Measurements from ENCODE around the gene GCSAML. TPM values are rescaled to one million over a fixed set of nuclear protein-coding genes. Genes with fewer than 3 reads are reported as not detected.
"Not testable (repeated sequence)": the region's sequence is repeated elsewhere in the genome, so short reads cannot be mapped to it uniquely, and the experiment has no call there.

GCSAML gene
- total RNA-seq (under 1 TPM; 0.11 to 0.20 TPM), polyA plus RNA-seq (not detected)

DNA sequence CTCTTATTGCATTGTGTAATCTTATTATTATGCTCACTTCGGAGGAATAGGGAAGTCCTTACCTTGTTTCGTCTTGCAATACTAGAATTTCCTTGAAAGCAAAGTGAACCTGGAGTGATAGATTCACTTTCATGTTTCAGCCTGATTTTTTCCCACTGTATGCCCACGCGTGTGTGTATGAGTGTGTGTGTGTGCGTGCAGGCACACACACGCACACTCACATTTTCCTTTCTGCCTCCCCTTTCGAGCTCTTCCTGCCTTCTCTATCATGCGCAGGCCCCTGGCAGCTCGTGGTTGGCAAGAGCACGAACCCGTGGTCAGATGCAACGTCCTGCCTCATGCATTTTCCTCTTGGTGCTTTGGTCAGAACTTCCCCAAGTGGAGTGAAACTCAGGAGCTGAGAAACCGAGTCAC is at the start of gene GCSAML:
GCSAML (plus strand) TSS at position 366 of the 414 bp plus-strand sequence. CDS start 58 bp downstream, outside the sequence.
- Histone ChIP-seq H3K4me3 (ENCODE audit: low read length) (no peak within 1 kb of the TSS), H3K4me1 (ENCODE audit: insufficient read depth, low read length) (no peaks in the 10 kb centered on the region), H3K36me3 (ENCODE audit: insufficient read depth, low read length) (no peaks in the 10 kb centered on the region), H3K9me3 (ENCODE audit: low read length) (no peaks in the 10 kb centered on the region), H3K27me3 (ENCODE audit: insufficient read depth, low read length, poor library complexity, severe bottlenecking) (no peaks in the 10 kb centered on the region), H3K27ac (ENCODE audit: low read depth, low read length) (no peak within 1 kb of the TSS)
- Mint-ChIP-seq H3K36me3 (no peaks in the 10 kb centered on the region), H3K4me1 (peaks cover 9 to 12% (median 10%) of the 10 kb centered on the region in 3 donors), H3K4me3 (peak within 1 kb of the TSS in 1 of 7 donors; percentile 26), H3K9me3 (peaks cover 0 to 2% (median 0%) of the 10 kb centered on the region in 5 donors), H3K27ac (no peak within 1 kb of the TSS), H3K27me3 (peaks cover 18 to 22% of the 10 kb centered on the region in 2 donors)
- POLR2A ChIA-PET: no interaction called here
- DNase-seq: no peak
- CTCF ChIA-PET: no interaction called here

DNA sequence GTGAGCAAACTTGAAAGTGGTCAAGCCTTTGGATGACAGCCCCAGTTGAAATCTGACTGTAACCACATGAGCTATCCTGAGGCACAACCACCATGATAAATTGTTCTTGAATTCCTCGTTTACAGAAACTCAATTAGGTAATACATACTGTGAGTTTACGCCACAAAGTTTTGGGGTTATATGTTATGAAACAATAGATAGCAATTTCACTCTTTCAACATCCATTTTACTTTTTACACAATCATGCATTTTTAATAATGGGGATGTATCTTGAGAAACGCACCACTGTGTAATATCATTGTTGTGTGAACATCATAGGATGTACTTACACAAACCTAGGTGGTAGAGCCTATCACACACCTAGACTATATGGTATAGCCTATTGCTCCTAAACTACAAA is 48.1 kb upstream of the GCSAML start:
- DNase-seq: no peak
- Mint-ChIP-seq H3K4me1 (no peaks in the 10 kb centered on the region), H3K27me3 (peaks cover 13 to 16% of the 10 kb centered on the region in 2 donors), H3K4me3 (no peak overlapping the region), H3K27ac (no peak overlapping the region), H3K36me3 (no peaks in the 10 kb centered on the region), H3K9me3 (no peaks in the 10 kb centered on the region)
- Histone ChIP-seq H3K27ac (ENCODE audit: low read depth, low read length) (no peak overlapping the region), H3K4me1 (ENCODE audit: insufficient read depth, low read length) (no peaks in the 10 kb centered on the region), H3K27me3 (ENCODE audit: insufficient read depth, low read length, poor library complexity, severe bottlenecking) (no peaks in the 10 kb centered on the region), H3K4me3 (ENCODE audit: low read length) (no peak overlapping the region), H3K9me3 (ENCODE audit: low read length) (no peaks in the 10 kb centered on the region), H3K36me3 (ENCODE audit: insufficient read depth, low read length) (no peaks in the 10 kb centered on the region)
- ChIA-PET POLR2A (no interaction called here), CTCF (no interaction called here)

DNA sequence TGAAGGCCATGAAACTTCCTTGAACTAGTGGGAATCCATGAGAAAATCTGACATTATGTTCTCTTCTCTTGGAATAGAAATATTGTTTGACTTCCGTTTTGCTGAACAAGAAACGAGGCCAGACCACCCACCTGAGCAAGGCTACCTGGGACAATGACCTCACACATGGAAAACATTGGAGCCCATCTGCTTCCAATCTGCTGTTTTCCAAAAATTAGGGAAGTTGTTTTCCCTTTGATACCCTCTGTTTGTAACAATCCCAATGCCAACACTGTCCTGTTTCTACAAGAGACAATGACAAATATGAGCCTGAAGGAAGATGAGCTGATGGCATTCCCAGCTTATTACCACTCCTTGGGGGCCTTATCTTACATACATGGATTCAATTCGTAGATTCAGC is 42.1 kb upstream of the GCSAML start:
- Histone ChIP-seq H3K36me3 (ENCODE audit: insufficient read depth, low read length) (no peaks in the 10 kb centered on the region), H3K27ac (ENCODE audit: low read depth, low read length) (no peak overlapping the region), H3K9me3 (ENCODE audit: low read length) (no peaks in the 10 kb centered on the region), H3K4me3 (ENCODE audit: low read length) (no peak overlapping the region), H3K4me1 (ENCODE audit: insufficient read depth, low read length) (no peaks in the 10 kb centered on the region), H3K27me3 (ENCODE audit: insufficient read depth, low read length, poor library complexity, severe bottlenecking) (no peaks in the 10 kb centered on the region)
- ChIA-PET CTCF (no interaction called here), POLR2A (no interaction called here)
- H3K4me3 Mint-ChIP-seq: no peak overlapping the region
- DNase-seq: no peak
- H3K9me3 Mint-ChIP-seq: no peaks in the 10 kb centered on the region
- peaks cover 0 to 5% of the 10 kb centered on the region in 2 donors for H3K27me3 Mint-ChIP-seq
- H3K36me3 Mint-ChIP-seq: no peaks in the 10 kb centered on the region
- H3K4me1 Mint-ChIP-seq: no peaks in the 10 kb centered on the region
- no peak overlapping the region for H3K27ac Mint-ChIP-seq

DNA sequence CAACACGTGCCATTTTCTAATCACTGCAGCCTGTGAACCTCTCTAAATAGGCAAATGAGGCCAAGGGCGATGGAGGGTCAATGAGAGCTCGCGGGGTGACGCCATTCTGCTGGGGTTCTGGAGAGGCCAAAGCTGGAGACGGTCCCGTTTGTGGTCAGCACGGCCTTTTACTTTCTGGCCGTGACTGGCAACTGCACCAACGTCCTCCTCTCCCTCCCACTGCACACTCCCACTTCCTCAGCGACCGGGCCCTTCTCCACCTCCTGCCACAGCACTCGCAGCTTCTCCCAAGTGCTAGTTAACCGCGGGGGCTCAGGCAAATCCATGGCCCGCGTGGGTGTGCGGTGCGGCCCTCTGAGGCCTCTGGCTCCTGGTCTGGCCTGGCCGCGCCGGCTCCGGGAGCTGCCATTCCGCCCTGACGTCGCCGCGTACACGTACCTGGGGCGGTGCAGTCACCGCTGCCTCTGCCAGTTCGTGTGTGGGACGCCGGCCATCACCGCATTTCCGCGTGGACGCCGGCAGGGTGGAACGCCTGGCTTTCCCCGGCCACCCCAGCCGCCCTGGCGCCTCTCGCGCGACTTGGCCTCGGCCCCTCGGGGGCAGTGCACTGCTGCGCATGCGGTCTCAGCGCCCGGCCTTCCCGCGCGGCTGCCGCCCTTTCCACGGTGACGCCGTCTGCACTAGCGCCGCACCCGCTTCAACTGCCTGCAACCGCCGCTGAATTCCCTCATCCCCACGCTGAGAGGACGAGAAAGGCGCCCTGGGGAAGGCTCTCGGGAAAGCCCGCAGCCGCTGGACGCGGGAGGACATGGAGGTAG is 30.9 kb upstream of the GCSAML start:
- H3K9me3 ChIP-seq (ENCODE audit: low read length): no peaks in the 10 kb centered on the region
- H3K27me3 ChIP-seq (ENCODE audit: insufficient read depth, low read length, poor library complexity, severe bottlenecking): no peaks in the 10 kb centered on the region
- no peaks in the 10 kb centered on the region for H3K4me1 Mint-ChIP-seq
- no peak for DNase-seq
- H3K4me1 ChIP-seq (ENCODE audit: insufficient read depth, low read length): no peaks in the 10 kb centered on the region
- no peaks in the 10 kb centered on the region for H3K36me3 ChIP-seq (ENCODE audit: insufficient read depth, low read length)
- H3K27ac Mint-ChIP-seq: no peak overlapping the region
- peaks cover 3 to 34% of the 10 kb centered on the region in 2 donors for H3K27me3 Mint-ChIP-seq
- no peaks in the 10 kb centered on the region for H3K36me3 Mint-ChIP-seq
- H3K4me3 Mint-ChIP-seq: peak overlapping the region in 1 of 7 donors; percentile 20
- H3K9me3 Mint-ChIP-seq: peaks cover 0 to 6% (median 3%) of the 10 kb centered on the region in 5 donors
- no peak overlapping the region for H3K4me3 ChIP-seq (ENCODE audit: low read length)
- POLR2A ChIA-PET: no interaction called here
- CTCF ChIA-PET: no interaction called here
- H3K27ac ChIP-seq (ENCODE audit: low read depth, low read length): no peak overlapping the region

DNA sequence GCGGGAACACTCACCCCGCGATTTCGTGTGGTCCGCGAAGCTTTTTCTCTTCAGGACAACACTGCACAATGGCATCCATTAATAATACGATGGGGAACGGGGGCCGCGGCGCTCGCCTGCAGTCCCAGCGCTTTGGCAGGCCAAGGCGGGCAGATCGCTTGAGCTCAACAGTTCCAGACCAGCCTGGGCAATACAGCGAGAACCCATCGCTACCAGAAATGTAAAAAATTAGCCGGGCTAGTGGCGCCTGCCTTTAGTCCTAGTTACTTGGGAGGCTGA is 30.4 kb upstream of the GCSAML start:
- Mint-ChIP-seq H3K4me3 (no peak overlapping the region), H3K9me3 (peaks cover 0 to 9% (median 3%) of the 10 kb centered on the region in 5 donors), H3K4me1 (no peaks in the 10 kb centered on the region), H3K36me3 (no peaks in the 10 kb centered on the region), H3K27me3 (peaks cover 3 to 34% of the 10 kb centered on the region in 2 donors), H3K27ac (no peak overlapping the region)
- Histone ChIP-seq H3K9me3 (ENCODE audit: low read length) (no peaks in the 10 kb centered on the region), H3K27me3 (ENCODE audit: insufficient read depth, low read length, poor library complexity, severe bottlenecking) (no peaks in the 10 kb centered on the region), H3K4me3 (ENCODE audit: low read length) (no peak overlapping the region), H3K4me1 (ENCODE audit: insufficient read depth, low read length) (no peaks in the 10 kb centered on the region), H3K27ac (ENCODE audit: low read depth, low read length) (no peak overlapping the region), H3K36me3 (ENCODE audit: insufficient read depth, low read length) (no peaks in the 10 kb centered on the region)
- no peak for DNase-seq
- CTCF ChIA-PET: no interaction called here
- POLR2A ChIA-PET: no interaction called here

DNA sequence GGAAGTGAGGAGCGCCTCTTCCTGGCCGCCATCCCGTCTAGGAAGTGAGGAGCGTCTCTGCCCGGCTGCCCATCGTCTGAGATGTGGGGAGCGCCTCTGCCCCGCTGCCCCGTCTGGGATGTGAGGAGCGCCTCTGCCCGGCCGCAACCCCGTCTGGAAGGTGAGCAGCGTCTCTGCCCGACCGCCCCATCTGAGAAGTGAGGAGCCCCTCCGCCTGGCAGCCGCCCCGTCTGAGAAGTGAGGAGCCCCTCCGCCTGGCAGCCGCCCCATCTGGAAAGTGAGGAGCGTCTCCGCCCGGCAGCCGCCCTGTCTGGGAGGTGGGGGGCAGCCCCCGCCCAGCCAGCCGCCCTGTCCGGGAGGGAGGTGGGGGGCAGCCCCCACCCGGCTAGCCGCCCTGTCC is 27.0 kb upstream of the GCSAML start:
- DNase-seq; H3K4me1 ChIP-seq (ENCODE audit: insufficient read depth, low read length); H3K4me3 ChIP-seq (ENCODE audit: low read length); H3K36me3 ChIP-seq (ENCODE audit: insufficient read depth, low read length); CTCF ChIA-PET; H3K4me3 Mint-ChIP-seq; H3K36me3 Mint-ChIP-seq; H3K9me3 ChIP-seq (ENCODE audit: low read length); H3K9me3 Mint-ChIP-seq; H3K27me3 ChIP-seq (ENCODE audit: insufficient read depth, low read length, poor library complexity, severe bottlenecking); H3K4me1 Mint-ChIP-seq; POLR2A ChIA-PET; H3K27ac ChIP-seq (ENCODE audit: low read depth, low read length); H3K27ac Mint-ChIP-seq: not testable (repeated sequence)
- H3K27me3 Mint-ChIP-seq: peaks cover 3 to 30% of the 10 kb centered on the region in 2 donors

DNA sequence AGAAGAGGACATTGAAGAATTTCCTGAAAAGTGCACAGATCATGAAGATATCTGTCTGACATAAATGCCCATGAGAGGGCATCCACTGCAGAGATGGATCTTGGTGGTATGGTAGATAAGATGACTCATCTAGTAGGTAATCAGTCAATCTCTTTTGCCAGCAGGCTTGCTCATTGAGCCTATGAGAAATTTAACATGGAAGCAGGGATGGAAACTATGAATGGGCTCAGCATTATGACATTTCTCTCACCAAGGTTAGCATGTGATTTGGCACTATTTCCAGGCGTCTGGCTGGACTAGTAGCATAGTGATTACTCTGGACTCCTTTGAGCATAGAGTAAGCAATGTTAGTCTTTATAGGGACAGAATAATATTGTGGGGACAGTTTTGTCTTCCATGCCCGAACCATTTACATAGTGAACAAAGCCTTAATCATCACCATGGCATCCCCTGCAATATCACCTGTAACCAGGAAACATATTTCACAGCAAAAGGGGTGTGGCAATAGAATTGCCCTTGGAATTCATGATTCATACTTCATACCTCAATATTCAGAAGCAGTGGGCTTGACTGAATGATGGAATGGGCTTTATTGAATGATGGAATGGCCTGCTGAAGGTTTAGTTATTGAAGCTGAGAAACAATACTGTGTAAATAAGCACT is 20.0 kb upstream of the GCSAML start:
- Histone ChIP-seq H3K4me3 (ENCODE audit: low read length) (no peak overlapping the region), H3K4me1 (ENCODE audit: insufficient read depth, low read length) (no peaks in the 10 kb centered on the region), H3K27ac (ENCODE audit: low read depth, low read length) (no peak overlapping the region), H3K9me3 (ENCODE audit: low read length) (no peaks in the 10 kb centered on the region), H3K27me3 (ENCODE audit: insufficient read depth, low read length, poor library complexity, severe bottlenecking) (no peaks in the 10 kb centered on the region), H3K36me3 (ENCODE audit: insufficient read depth, low read length) (no peaks in the 10 kb centered on the region)
- CTCF ChIA-PET: no interaction called here
- H3K27ac Mint-ChIP-seq: no peak overlapping the region
- H3K4me3 Mint-ChIP-seq: no peak overlapping the region
- DNase-seq: no peak
- POLR2A ChIA-PET: no interaction called here
- H3K9me3 Mint-ChIP-seq: peaks cover 0 to 2% (median 0%) of the 10 kb centered on the region in 5 donors
- H3K36me3 Mint-ChIP-seq: no peaks in the 10 kb centered on the region
- peaks cover 4 to 55% of the 10 kb centered on the region in 2 donors for H3K27me3 Mint-ChIP-seq
- H3K4me1 Mint-ChIP-seq: no peaks in the 10 kb centered on the region

DNA sequence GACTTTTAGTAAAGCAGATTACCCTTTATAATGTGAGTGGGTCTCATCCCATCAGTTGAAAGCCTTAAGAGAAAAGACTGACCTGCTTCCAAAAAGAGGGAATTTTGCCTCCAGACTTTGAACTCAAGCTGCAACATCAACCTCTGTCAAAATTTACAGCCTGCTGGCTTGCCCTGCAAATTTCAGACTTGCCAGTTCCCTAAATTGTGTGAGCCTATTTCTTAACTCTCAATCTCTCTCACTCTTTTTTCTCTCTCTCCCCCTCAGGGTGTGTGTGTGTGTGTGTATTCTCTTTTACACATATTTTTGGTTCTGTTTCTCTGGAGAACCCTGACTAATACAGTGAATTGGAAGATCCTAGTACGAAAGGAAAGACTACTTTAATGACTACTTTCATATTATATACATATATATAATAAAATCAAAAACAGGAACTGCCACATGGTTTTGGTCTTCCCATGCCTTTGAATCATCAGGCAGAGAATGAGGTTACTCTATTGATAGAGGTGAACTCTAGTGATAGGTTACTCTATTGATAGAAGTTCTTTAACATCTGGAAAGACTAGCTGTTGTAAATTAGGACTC is 19.1 kb upstream of the GCSAML start:
- H3K4me1 Mint-ChIP-seq: no peaks in the 10 kb centered on the region
- Histone ChIP-seq H3K4me1 (ENCODE audit: insufficient read depth, low read length) (no peaks in the 10 kb centered on the region), H3K9me3 (ENCODE audit: low read length) (no peaks in the 10 kb centered on the region), H3K4me3 (ENCODE audit: low read length) (no peak overlapping the region), H3K27me3 (ENCODE audit: insufficient read depth, low read length, poor library complexity, severe bottlenecking) (no peaks in the 10 kb centered on the region), H3K27ac (ENCODE audit: low read depth, low read length) (no peak overlapping the region), H3K36me3 (ENCODE audit: insufficient read depth, low read length) (no peaks in the 10 kb centered on the region)
- POLR2A ChIA-PET: no interaction called here
- DNase-seq: no peak
- peaks cover 8 to 50% of the 10 kb centered on the region in 2 donors for H3K27me3 Mint-ChIP-seq
- CTCF ChIA-PET: no interaction called here
- no peaks in the 10 kb centered on the region for H3K36me3 Mint-ChIP-seq
- H3K9me3 Mint-ChIP-seq: peaks cover 0 to 2% (median 0%) of the 10 kb centered on the region in 5 donors
- no peak overlapping the region for H3K4me3 Mint-ChIP-seq
- no peak overlapping the region for H3K27ac Mint-ChIP-seq

Measured in CD8-positive, alpha-beta memory T cell (primary cell).